SH-SY5Y (cell line): Measurements from ENCODE around the gene BMP5.

Experiments
- GATA2 ChIP-seq: IDR thresholded peaks from 2 replicates; pipeline ENCODE4 v1.6.1; 2011; ENCODE audit warnings: mild to moderate bottlenecking, low read depth, low read length
- GATA3 ChIP-seq: IDR thresholded peaks from 2 replicates; pipeline ENCODE4 v1.6.1; 2011; ENCODE audit warnings: low read depth, mild to moderate bottlenecking, low read length, moderate library complexity

- TF ChIP-seq GATA2 (no peak), GATA3 (no peak)
These were observed 40.2 kb downstream of the BMP5 start for GRCh38 chr6:55835220-55835619.
